ENCODE results near the gene SLC49A3. TPM values are rescaled to one million over a fixed set of nuclear protein-coding genes. Genes with fewer than 3 reads are reported as not detected.

SLC49A3 gene
- total RNA-seq, 1 experiment from 2014 or later, result 5.5 TPM

DNA sequence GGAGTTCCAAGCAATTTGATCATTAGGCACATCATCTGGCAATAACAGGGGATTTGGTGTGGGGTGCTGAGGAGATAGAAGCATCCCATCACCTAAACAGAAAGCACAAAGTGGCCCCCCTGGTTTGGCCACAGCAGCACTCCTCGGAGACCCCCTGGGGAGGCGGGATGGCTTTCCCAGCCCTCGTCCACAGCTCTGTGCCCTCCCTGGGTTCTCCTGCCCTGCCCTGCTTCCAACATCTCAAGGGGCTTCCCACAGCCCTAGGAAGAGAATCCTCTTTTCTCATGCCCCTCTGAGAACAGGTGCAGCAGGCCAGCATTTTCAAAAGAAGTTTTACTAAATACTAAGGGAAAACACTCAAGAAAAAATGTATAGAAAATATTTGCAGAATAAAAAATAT is 27.7 kb downstream of the SLC49A3 start (continued):
- no peak for TF ChIP-seq TCF7L2 (IDR thresholded peaks at IDR 0.05; ENCODE audit: borderline replicate concordance, extremely low read depth, insufficient read depth, insufficient read length)
- no peak for TF ChIP-seq POLR2AphosphoS5 (IDR thresholded peaks at IDR 0.05; ENCODE audit: low read depth, low read length)

GRCh38 chr4:660401-660800 is 28.6 kb downstream of the SLC49A3 start:
- TF ChIP-seq YY1 (IDR thresholded peaks at IDR 0.05; ENCODE audit: extremely low read depth, insufficient replicate concordance, low read depth, low read length), result no peak
- no peak for TF ChIP-seq SIN3A (IDR thresholded peaks at IDR 0.05; ENCODE audit: low read depth)
- TF ChIP-seq, protein P1, sequence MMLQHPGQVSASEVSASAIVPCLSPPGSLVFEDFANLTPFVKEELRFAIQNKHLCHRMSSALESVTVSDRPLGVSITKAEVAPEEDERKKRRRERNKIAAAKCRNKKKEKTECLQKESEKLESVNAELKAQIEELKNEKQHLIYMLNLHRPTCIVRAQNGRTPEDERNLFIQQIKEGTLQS (IDR thresholded peaks at IDR 0.05), result no peak
- TF ChIP-seq, protein P2, sequence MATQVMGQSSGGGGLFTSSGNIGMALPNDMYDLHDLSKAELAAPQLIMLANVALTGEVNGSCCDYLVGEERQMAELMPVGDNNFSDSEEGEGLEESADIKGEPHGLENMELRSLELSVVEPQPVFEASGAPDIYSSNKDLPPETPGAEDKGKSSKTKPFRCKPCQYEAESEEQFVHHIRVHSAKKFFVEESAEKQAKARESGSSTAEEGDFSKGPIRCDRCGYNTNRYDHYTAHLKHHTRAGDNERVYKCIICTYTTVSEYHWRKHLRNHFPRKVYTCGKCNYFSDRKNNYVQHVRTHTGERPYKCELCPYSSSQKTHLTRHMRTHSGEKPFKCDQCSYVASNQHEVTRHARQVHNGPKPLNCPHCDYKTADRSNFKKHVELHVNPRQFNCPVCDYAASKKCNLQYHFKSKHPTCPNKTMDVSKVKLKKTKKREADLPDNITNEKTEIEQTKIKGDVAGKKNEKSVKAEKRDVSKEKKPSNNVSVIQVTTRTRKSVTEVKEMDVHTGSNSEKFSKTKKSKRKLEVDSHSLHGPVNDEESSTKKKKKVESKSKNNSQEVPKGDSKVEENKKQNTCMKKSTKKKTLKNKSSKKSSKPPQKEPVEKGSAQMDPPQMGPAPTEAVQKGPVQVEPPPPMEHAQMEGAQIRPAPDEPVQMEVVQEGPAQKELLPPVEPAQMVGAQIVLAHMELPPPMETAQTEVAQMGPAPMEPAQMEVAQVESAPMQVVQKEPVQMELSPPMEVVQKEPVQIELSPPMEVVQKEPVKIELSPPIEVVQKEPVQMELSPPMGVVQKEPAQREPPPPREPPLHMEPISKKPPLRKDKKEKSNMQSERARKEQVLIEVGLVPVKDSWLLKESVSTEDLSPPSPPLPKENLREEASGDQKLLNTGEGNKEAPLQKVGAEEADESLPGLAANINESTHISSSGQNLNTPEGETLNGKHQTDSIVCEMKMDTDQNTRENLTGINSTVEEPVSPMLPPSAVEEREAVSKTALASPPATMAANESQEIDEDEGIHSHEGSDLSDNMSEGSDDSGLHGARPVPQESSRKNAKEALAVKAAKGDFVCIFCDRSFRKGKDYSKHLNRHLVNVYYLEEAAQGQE (IDR thresholded peaks at IDR 0.05; ENCODE audit: low read depth), result no peak
- TF ChIP-seq ZBTB33 (IDR thresholded peaks at IDR 0.05; ENCODE audit: extremely low read depth, insufficient replicate concordance, low read length), result no peak
- TF ChIP-seq CEBPB (IDR thresholded peaks at IDR 0.05; ENCODE audit: low read depth), result no peak
- RAD21 ChIA-PET (ENCODE audit: low non-redundant PET in 1 of 2, low total read pairs in 2 of 2, uncharacterized antibody in 2 of 2, unreplicated experiment in 2 of 2), result no interaction called here

More at GRCh38 chr4:660401-660800, 28.6 kb downstream of the SLC49A3 start:
- no peaks in the 10 kb centered on the region for H4K20me1 ChIP-seq (ENCODE audit: insufficient read depth)
- no peak overlapping the region for H3K27ac ChIP-seq (ENCODE audit: low read depth, low read length)
- no TSS peak for BruUV-seq (replicated peaks)
- no peaks in the 10 kb centered on the region for H3K36me3 ChIP-seq (ENCODE audit: control insufficient read depth in 1 of 2, insufficient read depth in 2 of 2, low read length in 2 of 2)
- H3K79me2 ChIP-seq (ENCODE audit: insufficient read depth, low read length), result no peaks in the 10 kb centered on the region
- no peak for ATAC-seq
- no peaks in the 10 kb centered on the region for H3K4me1 ChIP-seq (ENCODE audit: control insufficient read depth in 1 of 2, insufficient read depth in 2 of 2, low read length in 2 of 2)
- CTCF ChIA-PET, result no interaction called here
- no peaks in the 10 kb centered on the region for H3K9me2 ChIP-seq (ENCODE audit: insufficient read depth)
- H3K9ac ChIP-seq (ENCODE audit: low read length), result no peak overlapping the region
- H2AFZ ChIP-seq (ENCODE audit: low read depth, low read length, poor library complexity, severe bottlenecking), result no peak overlapping the region
- H3K27me3 ChIP-seq (ENCODE audit: insufficient read depth, low read length), result no peaks in the 10 kb centered on the region
- POLR2A ChIA-PET, result no interaction called here
- H3K4me2 ChIP-seq (ENCODE audit: low read length), result no peak overlapping the region
- H3K4me3 ChIP-seq (replicated peaks in 1 of 2; ENCODE audit: low read depth in 1 of 2, low read length in 2 of 2), result no peak overlapping the region
- intact Hi-C loops (cut with micrococcal nuclease), result no loop called here
- no peaks in the 10 kb centered on the region for H3K9me3 ChIP-seq (ENCODE audit: control insufficient read depth in 1 of 2, insufficient read depth in 1 of 2, low read depth in 1 of 2, low read length in 2 of 2)
- no peak for DNase-seq (ENCODE audit: low read depth, low spot score)

Data from HCT116 (cell line).